GM23338 (cell line): Measurements from ENCODE around the gene CPSF3. TPM values are rescaled to one million over a fixed set of nuclear protein-coding genes. Genes with fewer than 3 reads are reported as not detected.

ENCODE experiments used
- ATAC-seq: fragments of 200-7000 bp; cut with Tn5 transposase; 3 replicates; pipeline ENCODE4 v1.9.1; 2020
- DNase-seq: peaks from one replicate; pipeline ENCODE4 v3.0.0-alpha.2; 2015; ENCODE audit warnings: low spot score
- H2AFZ ChIP-seq: fragments of 200-600 bp; sonication (generic); 2 replicates; pipeline ENCODE4 v1.8.0; 2016; ENCODE audit warnings: antibody characterized with exemption, mild to moderate bottlenecking, moderate library complexity
- H3F3A ChIP-seq: fragments of 200-600 bp; sonication (generic); replicated peaks from 2 replicates; pipeline ENCODE4 v1.8.0; 2017; ENCODE audit warnings: antibody characterized with exemption, mixed run types, low read depth
- H3K27ac ChIP-seq: fragments of 200-600 bp; sonication (generic); 2 replicates; pipeline ENCODE4 v1.6.1; 2016; ENCODE audit warnings: low read depth
- H3K27me3 ChIP-seq: fragments of 200-600 bp; sonication (generic); 2 replicates; pipeline ENCODE4 v1.8.0; 2016; ENCODE audit warnings: mild to moderate bottlenecking, mixed run types, moderate library complexity; ENCODE audit not compliant: insufficient read depth
- H3K36me3 ChIP-seq: fragments of 200-600 bp; sonication (generic); 2 replicates; pipeline ENCODE4 v1.8.0; 2016; ENCODE audit warnings: mild to moderate bottlenecking; ENCODE audit not compliant: insufficient read depth
- H3K4me1 ChIP-seq: fragments of 200-600 bp; sonication (generic); 2 replicates; pipeline ENCODE4 v1.8.0; 2016; ENCODE audit warnings: mild to moderate bottlenecking, moderate library complexity; ENCODE audit not compliant: insufficient read depth
- H3K4me2 ChIP-seq: fragments of 200-600 bp; sonication (generic); 2 replicates; pipeline ENCODE4 v1.7.1; 2017; ENCODE audit warnings: mixed run types
- H3K4me3 ChIP-seq: fragments of 200-600 bp; sonication (generic); 2 replicates; pipeline ENCODE4 v1.6.1; 2016; ENCODE audit warnings: mixed run types
- H3K79me2 ChIP-seq: fragments of 200-600 bp; sonication (generic); replicated peaks from 2 replicates; pipeline ENCODE4 v1.8.0; 2017; ENCODE audit warnings: mild to moderate bottlenecking; ENCODE audit not compliant: insufficient read depth
- H3K9me2 ChIP-seq: fragments of 200-600 bp; sonication (generic); 2 replicates; pipeline ENCODE4 v1.8.0; 2017; ENCODE audit not compliant: insufficient read depth
- H4K20me1 ChIP-seq: fragments of 200-600 bp; sonication (generic); replicated peaks from 2 replicates; pipeline ENCODE4 v1.8.0; 2017; ENCODE audit warnings: mild to moderate bottlenecking; ENCODE audit not compliant: insufficient read depth
- H3K27ac Mint-ChIP-seq: 2 replicates; pipeline ENCODE4 v1.8.0; 2020; ENCODE audit warnings: inconsistent platforms, mild to moderate bottlenecking, moderate library complexity, mixed read lengths
- H3K27me3 Mint-ChIP-seq: 3 replicates; pipeline ENCODE4 v1.8.0; 2022; ENCODE audit warnings: low read depth, mild to moderate bottlenecking, moderate library complexity, mixed read lengths, inconsistent platforms; ENCODE audit not compliant: insufficient read depth, poor library complexity
- H3K36me3 Mint-ChIP-seq: 3 replicates; pipeline ENCODE4 v1.8.0; 2021; ENCODE audit warnings: low read depth, mild to moderate bottlenecking, inconsistent platforms, moderate library complexity, mixed read lengths
- H3K4me1 Mint-ChIP-seq: 3 replicates; pipeline ENCODE4 v1.8.0; 2020; ENCODE audit warnings: mild to moderate bottlenecking, inconsistent platforms, mixed read lengths
- H3K4me3 Mint-ChIP-seq: 3 replicates; pipeline ENCODE4 v1.8.0; 2021; ENCODE audit warnings: moderate library complexity, mild to moderate bottlenecking, inconsistent platforms, mixed read lengths
- H3K9me3 Mint-ChIP-seq: 3 replicates; pipeline ENCODE4 v1.8.0; 2020; ENCODE audit warnings: moderate library complexity, mild to moderate bottlenecking, inconsistent platforms, mixed read lengths
- CTCF ChIP-seq, 2 experiments: fragments of 200-600 bp in 1 of 2; sonication (generic) in 1 of 2; conservative IDR thresholded peaks; 2 replicates each; pipeline versions ENCODE4 v1.5.1 to v1.6.1; 2016 to 2017; ENCODE audit warnings: antibody characterized with exemption in 2 of 2, low read depth in 2 of 2, mild to moderate bottlenecking in 2 of 2, moderate library complexity in 1 of 2
- JUNB ChIP-seq: IDR thresholded peaks from one replicate; pipeline ENCODE4 v1.6.1; 2016; ENCODE audit warnings: antibody characterized with exemption; ENCODE audit not compliant: unreplicated experiment
- POLR2AphosphoS5 ChIP-seq: IDR thresholded peaks from 2 replicates; pipeline ENCODE4 v1.6.1; 2016; ENCODE audit warnings: antibody characterized with exemption, low read depth
- REST ChIP-seq: IDR thresholded peaks from one replicate; pipeline ENCODE4 v1.6.1; 2018; ENCODE audit warnings: antibody characterized with exemption; ENCODE audit not compliant: unreplicated experiment
- ZNF114 ChIP-seq: fragments of 250-450 bp; sonication (Bioruptor Pico); IDR thresholded peaks from 2 replicates; pipeline ENCODE4 v1.5.0; 2020; ENCODE audit warnings: mild to moderate bottlenecking, moderate library complexity
- ZNF331 ChIP-seq: fragments of 250-450 bp; sonication (Bioruptor Pico); IDR thresholded peaks from 2 replicates; pipeline ENCODE4 v1.5.0; 2020; ENCODE audit warnings: low read depth, mild to moderate bottlenecking, moderate library complexity
- polyA plus RNA-seq: library from polyadenylated mRNA; unstranded; fragments of >200 nt; fragmentation: Nextera tagmentation; extraction: Ambion mirVana; gene quantifications from 2 replicates; pipeline ENCODE4 v1.2.1, GENCODE V29; 2016
- total RNA-seq: library from RNA; depleted of rRNA; stranded (reverse); fragments of >200 nt; shearing (Covaris generic); gene quantifications from 2 replicates; pipeline ENCODE4 v1.2.3, GENCODE V29; 2014
- TF ChIP-seq, protein P1 (sequence below): IDR thresholded peaks from 2 replicates; pipeline ENCODE4 v1.6.1; 2016; ENCODE audit warnings: antibody characterized with exemption

Gene CPSF3
- total and polyA plus RNA-seq, 2 experiments from 2014 or later = 77.1 to 105 TPM

- TF ChIP-seq ZNF114 (CRISPR knock-in tag) = no peak
- no peak for TF ChIP-seq POLR2AphosphoS5
- no peak for TF ChIP-seq CTCF (conservative IDR thresholded peaks at IDR 0.05; ENCODE audit: low read depth in 2 of 2)
Measured at GRCh38 chr2:9490789-9491188, 67.3 kb downstream of the CPSF3 start (continued).

DNA sequence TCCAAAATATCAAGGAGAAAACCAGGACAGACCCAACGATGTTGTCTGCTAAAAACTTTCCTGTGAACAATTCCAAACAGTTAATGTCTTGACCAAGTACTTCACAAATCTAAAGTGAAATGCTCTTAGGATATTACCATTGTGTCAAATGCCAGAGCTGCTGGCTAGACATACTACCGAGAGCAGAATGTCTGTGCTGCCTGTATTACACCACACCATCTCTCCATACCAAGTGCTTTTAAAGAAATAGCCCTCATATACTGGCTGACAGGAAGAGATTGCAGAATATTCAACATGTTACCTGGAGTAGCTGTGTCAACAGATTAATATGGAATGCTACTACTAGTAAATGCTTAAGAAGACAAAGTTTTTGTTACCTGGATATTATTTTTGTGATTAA, 69.5 kb downstream of the CPSF3 start:
- no peaks in the 10 kb centered on the region for H3K4me1 ChIP-seq
- H4K20me1 ChIP-seq = no peaks in the 10 kb centered on the region
- H2AFZ ChIP-seq = no peak overlapping the region
- TF ChIP-seq CTCF (conservative IDR thresholded peaks at IDR 0.05; ENCODE audit: low read depth in 2 of 2) = no peak
- TF ChIP-seq ZNF331 (CRISPR knock-in tag) = no peak
- TF ChIP-seq, protein P1, sequence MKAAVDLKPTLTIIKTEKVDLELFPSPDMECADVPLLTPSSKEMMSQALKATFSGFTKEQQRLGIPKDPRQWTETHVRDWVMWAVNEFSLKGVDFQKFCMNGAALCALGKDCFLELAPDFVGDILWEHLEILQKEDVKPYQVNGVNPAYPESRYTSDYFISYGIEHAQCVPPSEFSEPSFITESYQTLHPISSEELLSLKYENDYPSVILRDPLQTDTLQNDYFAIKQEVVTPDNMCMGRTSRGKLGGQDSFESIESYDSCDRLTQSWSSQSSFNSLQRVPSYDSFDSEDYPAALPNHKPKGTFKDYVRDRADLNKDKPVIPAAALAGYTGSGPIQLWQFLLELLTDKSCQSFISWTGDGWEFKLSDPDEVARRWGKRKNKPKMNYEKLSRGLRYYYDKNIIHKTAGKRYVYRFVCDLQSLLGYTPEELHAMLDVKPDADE = no peak
- TF ChIP-seq JUNB = no peak
- TF ChIP-seq REST = no peak
- no peak for TF ChIP-seq POLR2AphosphoS5
- no peak overlapping the region for H3K27ac ChIP-seq
- H3K36me3 Mint-ChIP-seq = peaks cover 63% of the 10 kb centered on the region
- no peak overlapping the region for H3K4me3 ChIP-seq
- H3K9me2 ChIP-seq = no peaks in the 10 kb centered on the region
- peaks cover 41% of the 10 kb centered on the region for H3K36me3 ChIP-seq
- no peaks in the 10 kb centered on the region for H3F3A ChIP-seq
- peaks cover 8% of the 10 kb centered on the region; the same call in 2 of the 3 replicates for H3K4me1 Mint-ChIP-seq
- no peaks in the 10 kb centered on the region for H3K79me2 ChIP-seq
- peaks cover 3% of the 10 kb centered on the region for H3K27me3 Mint-ChIP-seq
- DNase-seq (no peak), ATAC-seq (no peak)
- no peak overlapping the region for H3K4me3 Mint-ChIP-seq
- H3K9me3 Mint-ChIP-seq = no peaks in the 10 kb centered on the region
- H3K4me2 ChIP-seq = no peak overlapping the region
- no peaks in the 10 kb centered on the region for H3K27me3 ChIP-seq
- no peak overlapping the region for H3K27ac Mint-ChIP-seq
